BLaER1 (cell line): ENCODE measurements around the gene SIRPB2.
A peak's percentile ranks its signal among the peaks of the same experiment; 100 is the strongest.

Source experiments
- H3K27ac ChIP-seq: shearing (Covaris generic); formaldehyde crosslinking; 2 replicates; pipeline ENCODE4 v1.8.1; 2022
- H3K27me3 ChIP-seq: shearing (Covaris generic); formaldehyde crosslinking; 2 replicates; pipeline ENCODE4 v1.8.1; 2022
- H3K36me3 ChIP-seq: shearing (Covaris generic); formaldehyde crosslinking; 2 replicates; pipeline ENCODE4 v1.8.1; 2022
- H3K4me1 ChIP-seq: shearing (Covaris generic); formaldehyde crosslinking; 2 replicates; pipeline ENCODE4 v1.8.1; 2022
- H3K4me2 ChIP-seq: shearing (Covaris generic); formaldehyde crosslinking; 2 replicates; pipeline ENCODE4 v1.8.1; 2022
- H3K4me3 ChIP-seq: shearing (Covaris generic); formaldehyde crosslinking; 2 replicates; pipeline ENCODE4 v1.8.1; 2022
- H3K9ac ChIP-seq: shearing (Covaris generic); formaldehyde crosslinking; 2 replicates; pipeline ENCODE4 v1.8.1; 2022
- H3K9me3 ChIP-seq: shearing (Covaris generic); formaldehyde crosslinking; 2 replicates; pipeline ENCODE4 v1.8.1; 2022
- H4K20me1 ChIP-seq: shearing (Covaris generic); formaldehyde crosslinking; 2 replicates; pipeline ENCODE4 v1.8.1; 2022
- Cebpa-rat ChIP-seq: shearing (Covaris generic); IDR thresholded peaks from 2 replicates; pipeline ENCODE4 v1.8.1; 2022

The SIRPB2 gene

GRCh38 chr20:1527923-1528322, 36.7 kb upstream of the SIRPB2 start:
- no peak for TF ChIP-seq Cebpa-rat
- no peaks in the 10 kb centered on the region for H3K27me3 ChIP-seq

GRCh38 chr20:1526896-1527295, 35.7 kb upstream of the SIRPB2 start:
- no peak overlapping the region for H3K27ac ChIP-seq
- H3K9ac ChIP-seq = no peak overlapping the region
- no peaks in the 10 kb centered on the region for H3K36me3 ChIP-seq
- no peak overlapping the region for H3K4me2 ChIP-seq
- no peaks in the 10 kb centered on the region for H3K27me3 ChIP-seq
- peaks cover 5% of the 10 kb centered on the region; the same call in 1 of the 2 replicates for H3K9me3 ChIP-seq
- H4K20me1 ChIP-seq = no peaks in the 10 kb centered on the region
- no peak for TF ChIP-seq Cebpa-rat
- H3K4me3 ChIP-seq = no peak overlapping the region
- peaks cover 12% of the 10 kb centered on the region for H3K4me1 ChIP-seq

More at GRCh38 chr20:1527923-1528322, 36.7 kb upstream of the SIRPB2 start:
- Histone ChIP-seq H3K36me3 (no peaks in the 10 kb centered on the region), H3K4me2 (no peak overlapping the region), H4K20me1 (no peaks in the 10 kb centered on the region), H3K9me3 (peaks cover 5% of the 10 kb centered on the region; the same call in 1 of the 2 replicates), H3K4me1 (0 out of 2 replicates have a peak, but pooled peaks cover 10% of the 10 kb centered on the region), H3K4me3 (no peak overlapping the region), H3K9ac (no peak overlapping the region), H3K27ac (no peak overlapping the region)

- no peak for TF ChIP-seq Cebpa-rat
- Histone ChIP-seq H3K4me1 (peaks cover 18% of the 10 kb centered on the region), H3K9me3 (peaks cover 5% of the 10 kb centered on the region; the same call in 1 of the 2 replicates), H3K36me3 (no peaks in the 10 kb centered on the region), H3K4me2 (no peak overlapping the region), H3K27me3 (no peaks in the 10 kb centered on the region), H4K20me1 (no peaks in the 10 kb centered on the region), H3K9ac (no peak overlapping the region), H3K4me3 (no peak overlapping the region), H3K27ac (no peak overlapping the region)
Measured at GRCh38 chr20:1526310-1526709, 35.1 kb upstream of the SIRPB2 start.

GRCh38 chr20:1524004-1524403, 32.8 kb upstream of the SIRPB2 start:
- no peak for TF ChIP-seq Cebpa-rat
- no peaks in the 10 kb centered on the region for H3K27me3 ChIP-seq
- no peak overlapping the region for H3K9ac ChIP-seq
- no peak overlapping the region for H3K27ac ChIP-seq
- H3K36me3 ChIP-seq = no peaks in the 10 kb centered on the region
- H3K9me3 ChIP-seq = peaks cover 5% of the 10 kb centered on the region; the same call in 1 of the 2 replicates
- H3K4me2 ChIP-seq = peak overlapping the region; percentile 34
- peaks cover 33% of the 10 kb centered on the region for H3K4me1 ChIP-seq
- no peak overlapping the region for H3K4me3 ChIP-seq
- no peaks in the 10 kb centered on the region for H4K20me1 ChIP-seq

- Histone ChIP-seq H3K9me3 (no peaks in the 10 kb centered on the region), H4K20me1 (no peaks in the 10 kb centered on the region), H3K4me3 (no peak overlapping the region), H3K27me3 (no peaks in the 10 kb centered on the region), H3K4me1 (peaks cover 22% of the 10 kb centered on the region), H3K36me3 (no peaks in the 10 kb centered on the region), H3K27ac (no peak overlapping the region), H3K9ac (no peak overlapping the region), H3K4me2 (no peak overlapping the region)
- no peak for TF ChIP-seq Cebpa-rat
Measured at GRCh38 chr20:1517010-1517409, 25.8 kb upstream of the SIRPB2 start.

- H3K9me3 ChIP-seq = no peaks in the 10 kb centered on the region
- no peak overlapping the region for H3K4me2 ChIP-seq
- no peak overlapping the region for H3K27ac ChIP-seq
- H3K27me3 ChIP-seq = no peaks in the 10 kb centered on the region
- H3K4me1 ChIP-seq = no peaks in the 10 kb centered on the region
- no peak overlapping the region for H3K4me3 ChIP-seq
- no peak for TF ChIP-seq Cebpa-rat
- no peaks in the 10 kb centered on the region for H3K36me3 ChIP-seq
- no peak overlapping the region for H3K9ac ChIP-seq
- no peaks in the 10 kb centered on the region for H4K20me1 ChIP-seq
Measured at GRCh38 chr20:1513801-1514200, 22.6 kb upstream of the SIRPB2 start.

- Histone ChIP-seq H3K9me3 (no peaks in the 10 kb centered on the region), H3K27ac (no peak overlapping the region), H3K36me3 (no peaks in the 10 kb centered on the region), H3K27me3 (no peaks in the 10 kb centered on the region), H3K9ac (no peak overlapping the region), H3K4me1 (no peaks in the 10 kb centered on the region), H3K4me2 (no peak overlapping the region), H4K20me1 (no peaks in the 10 kb centered on the region), H3K4me3 (no peak overlapping the region)
- TF ChIP-seq Cebpa-rat = no peak
Measured at GRCh38 chr20:1509237-1509636, 18.0 kb upstream of the SIRPB2 start.

- Histone ChIP-seq H3K27ac (no peak overlapping the region), H3K9ac (no peak overlapping the region), H3K4me1 (no peaks in the 10 kb centered on the region), H3K36me3 (no peaks in the 10 kb centered on the region), H3K4me2 (no peak overlapping the region), H3K9me3 (no peaks in the 10 kb centered on the region), H4K20me1 (no peaks in the 10 kb centered on the region), H3K4me3 (no peak overlapping the region), H3K27me3 (no peaks in the 10 kb centered on the region)
- no peak for TF ChIP-seq Cebpa-rat
Measured at GRCh38 chr20:1508574-1508973, 17.4 kb upstream of the SIRPB2 start.

- Histone ChIP-seq H3K36me3 (no peaks in the 10 kb centered on the region), H3K4me3 (no peak overlapping the region), H4K20me1 (no peaks in the 10 kb centered on the region), H3K4me1 (no peaks in the 10 kb centered on the region), H3K27me3 (no peaks in the 10 kb centered on the region), H3K27ac (no peak overlapping the region), H3K4me2 (no peak overlapping the region), H3K9me3 (no peaks in the 10 kb centered on the region), H3K9ac (no peak overlapping the region)
- no peak for TF ChIP-seq Cebpa-rat
Measured at GRCh38 chr20:1507276-1507675, 16.1 kb upstream of the SIRPB2 start.

- Histone ChIP-seq H4K20me1 (no peaks in the 10 kb centered on the region), H3K4me3 (no peak overlapping the region), H3K9me3 (no peaks in the 10 kb centered on the region), H3K27ac (no peak overlapping the region), H3K36me3 (no peaks in the 10 kb centered on the region), H3K27me3 (no peaks in the 10 kb centered on the region), H3K9ac (no peak overlapping the region), H3K4me1 (no peaks in the 10 kb centered on the region), H3K4me2 (no peak overlapping the region)
- TF ChIP-seq Cebpa-rat = no peak
Measured at GRCh38 chr20:1505871-1506270, 14.7 kb upstream of the SIRPB2 start.

- Histone ChIP-seq H3K36me3 (no peaks in the 10 kb centered on the region), H3K9ac (no peak overlapping the region)
- TF ChIP-seq Cebpa-rat = no peak
Measured at GRCh38 chr20:1505361-1505760, 14.1 kb upstream of the SIRPB2 start.

More at GRCh38 chr20:1505361-1505760, 14.1 kb upstream of the SIRPB2 start:
- Histone ChIP-seq H3K9me3 (no peaks in the 10 kb centered on the region), H3K27ac (no peak overlapping the region), H3K27me3 (no peaks in the 10 kb centered on the region), H4K20me1 (no peaks in the 10 kb centered on the region), H3K4me1 (no peaks in the 10 kb centered on the region), H3K4me2 (no peak overlapping the region), H3K4me3 (no peak overlapping the region)
